K562 (cell line): ENCODE measurements around the gene B4GALT5. TPM values are rescaled to one million over a fixed set of nuclear protein-coding genes. Genes with fewer than 3 reads are reported as not detected.

Source experiments
- C11orf30 ChIP-seq: fragments of 450-650 bp; IDR thresholded peaks from 2 replicates; pipeline ENCODE4 v1.6.1; 2016; ENCODE audit warnings: low read depth, mild to moderate bottlenecking
- ETV5 ChIP-seq: sonication (generic); formaldehyde crosslinking; IDR thresholded peaks from 2 replicates; pipeline ENCODE4 v1.4.0; 2020; ENCODE audit warnings: low read depth, mild to moderate bottlenecking, missing genetic modification reagents
- GATAD2B ChIP-seq: fragments of 450-650 bp; IDR thresholded peaks from 2 replicates; pipeline ENCODE4 v1.6.1; 2017; ENCODE audit warnings: mild to moderate bottlenecking, borderline replicate concordance
- KLF6 ChIP-seq: fragments of 250-450 bp; sonication (Bioruptor Pico); IDR thresholded peaks from 2 replicates; pipeline ENCODE4 v1.4.0; 2020; ENCODE audit warnings: mild to moderate bottlenecking, moderate library complexity, borderline replicate concordance
- MXI1 ChIP-seq: IDR thresholded peaks from 2 replicates; pipeline ENCODE4 v1.6.1; 2011; ENCODE audit warnings: low read depth, mild to moderate bottlenecking, improper control_type of control experiment, low read length
- MYBL2 ChIP-seq, 2 experiments: fragments of 450-650 bp in 1 of 2; sonication (generic) in 1 of 2; formaldehyde crosslinking in 1 of 2; IDR thresholded peaks; 2 replicates each; pipeline versions ENCODE4 v1.6.1 to v1.8.1; 2017 to 2022; ENCODE audit warnings: borderline replicate concordance in 1 of 2, inconsistent platforms in 1 of 2, low read depth in 1 of 2, mild to moderate bottlenecking in 1 of 2, missing genetic modification reagents in 1 of 2, moderate library complexity in 1 of 2
- RFX5 ChIP-seq: IDR thresholded peaks from 2 replicates; pipeline ENCODE4 v1.6.1; 2011; ENCODE audit warnings: low read depth, mild to moderate bottlenecking, improper control_type of control experiment, low read length
- SAFB ChIP-seq: fragments of 200-400 bp; formaldehyde crosslinking; IDR thresholded peaks from 2 replicates; pipeline ENCODE4 v1.6.1; 2017; ENCODE audit warnings: low read depth, low read length, borderline replicate concordance
- ZBTB8A ChIP-seq: fragments of 450-650 bp; IDR thresholded peaks from 2 replicates; pipeline ENCODE4 v1.6.1; 2018; ENCODE audit warnings: mild to moderate bottlenecking, moderate library complexity; ENCODE audit not compliant: partially characterized antibody
- ZNF347 ChIP-seq: fragments of 450-650 bp; formaldehyde crosslinking; IDR thresholded peaks from 2 replicates; pipeline ENCODE4 v1.4.0; 2020; ENCODE audit warnings: low read depth, mild to moderate bottlenecking, moderate library complexity
- ZNF445 ChIP-seq: fragments of 250-450 bp; sonication (Bioruptor Pico); IDR thresholded peaks from 2 replicates; pipeline ENCODE4 v1.4.0; 2020; ENCODE audit warnings: low read depth, mild to moderate bottlenecking, moderate library complexity
- ZNF561 ChIP-seq: fragments of 450-650 bp; formaldehyde crosslinking; conservative IDR thresholded peaks from 2 replicates; pipeline ENCODE4 v1.4.0; 2020; ENCODE audit warnings: mild to moderate bottlenecking, moderate library complexity
- ZNF57 ChIP-seq: fragments of 450-650 bp; formaldehyde crosslinking; IDR thresholded peaks from 2 replicates; pipeline ENCODE4 v1.4.0; 2020; ENCODE audit warnings: mild to moderate bottlenecking, moderate library complexity
- ZSCAN29 ChIP-seq: fragments of 450-650 bp; IDR thresholded peaks from 2 replicates; pipeline ENCODE4 v1.6.1; 2017
- polyA plus RNA-seq, 8 experiments: library from polyadenylated mRNA; depleted of rRNA in 4 of 8; stranded (reverse) in 5 of 8; unstranded in 3 of 8; fragments of >200 nt; fragmentation: Nextera tagmentation in 2 of 8; fragmentation: Illumina TruSeq in 1 of 8; extraction: Ambion mirVana in 2 of 8; extraction: Trizol in 1 of 8; gene quantifications; 2 replicates each; pipeline versions ENCODE4 v1.2.1 to v1.2.3, GENCODE V29; 2011 to 2014; ENCODE audit warnings: inconsistent platforms in 1 of 8, missing spikeins in 1 of 8
- total RNA-seq, 7 experiments: library from RNA; depleted of rRNA in 6 of 7; stranded (reverse); fragments of >200 nt in 6 of 7; fragmentation: Illumina TruSeq in 2 of 7; extraction: Trizol in 2 of 7; gene quantifications; 2 replicates each; pipeline versions ENCODE4 v1.2.1 to v1.2.3, GENCODE V29; 2011 to 2021; ENCODE audit warnings: low replicate concordance in 1 of 7
- TF ChIP-seq, protein P1 (sequence below): fragments of 250-450 bp; sonication (Bioruptor Pico); IDR thresholded peaks from 2 replicates; pipeline ENCODE4 v1.9.0; 2021; ENCODE audit warnings: mild to moderate bottlenecking, inconsistent platforms
- TF ChIP-seq, protein P2 (sequence below), 2 experiments: fragments of 450-650 bp; IDR thresholded peaks; 2 replicates each; pipeline ENCODE4 v1.6.1; 2016
- TF ChIP-seq, protein P3 (sequence below), 2 experiments: fragments of 200-800 bp in 1 of 2; sonication (Bioruptor generic) in 1 of 2; sonication (generic) in 1 of 2; formaldehyde crosslinking in 1 of 2; IDR thresholded peaks in 1 of 2; conservative IDR thresholded peaks in 1 of 2; 2 replicates each; pipeline versions ENCODE4 v1.5.0 to v1.6.1; 2016 to 2020; ENCODE audit warnings: missing compliant biosample characterization in 1 of 2, missing genetic modification characterization in 1 of 2, missing genetic modification reagents in 1 of 2
- TF ChIP-seq, protein P4 (sequence below): fragments of 150-350 bp; IDR thresholded peaks from 2 replicates; pipeline ENCODE4 v1.6.1; 2014; ENCODE audit warnings: low read depth, mild to moderate bottlenecking, low read length, borderline replicate concordance

The B4GALT5 gene
- total and polyA plus RNA-seq, 9 of the 15 experiments (the other 6 are each of a cell fraction or from before 2014, with no cell fraction given), result 8.5 to 32.6 (median 23.4) TPM

DNA sequence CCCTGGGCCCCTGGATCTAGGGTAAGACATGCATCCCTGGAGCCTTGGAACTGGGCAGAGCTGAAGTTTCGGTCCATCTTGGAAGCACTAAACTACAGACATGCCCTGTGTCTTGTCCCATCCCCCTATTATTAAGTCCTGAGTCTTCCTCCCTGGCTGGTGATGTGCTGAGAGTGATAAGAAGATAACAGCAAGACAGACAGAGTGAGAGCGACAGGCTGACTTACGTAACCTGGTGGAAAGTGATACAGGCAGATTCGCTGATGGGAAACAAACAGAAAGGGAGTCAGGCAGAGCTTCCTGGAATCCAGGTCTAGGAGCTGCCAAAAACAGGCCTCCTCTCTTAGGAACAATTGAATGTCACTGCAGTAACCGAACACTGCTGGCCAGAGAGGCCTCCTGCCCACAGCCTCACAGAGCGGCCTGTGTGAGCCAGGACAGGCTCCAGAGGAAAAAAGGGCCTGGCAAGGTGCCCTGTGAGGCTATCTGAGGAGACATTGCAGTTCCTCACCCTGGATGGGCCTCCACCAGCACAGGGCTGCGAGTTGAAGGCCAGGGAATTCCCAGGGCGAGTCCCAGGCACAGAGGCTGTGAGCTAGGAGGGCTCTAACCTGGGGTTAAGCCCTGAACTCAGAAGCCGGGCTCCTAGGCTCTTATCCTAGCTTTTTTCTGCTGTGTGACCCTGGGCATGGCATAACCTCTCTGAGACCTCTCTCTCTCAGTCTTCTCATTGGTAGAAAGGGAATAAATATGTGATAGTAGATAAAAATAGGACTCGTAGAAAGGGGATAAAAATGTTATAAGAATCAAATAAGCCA is 34.2 kb upstream of the B4GALT5 start (continued):
- TF ChIP-seq, protein P1, sequence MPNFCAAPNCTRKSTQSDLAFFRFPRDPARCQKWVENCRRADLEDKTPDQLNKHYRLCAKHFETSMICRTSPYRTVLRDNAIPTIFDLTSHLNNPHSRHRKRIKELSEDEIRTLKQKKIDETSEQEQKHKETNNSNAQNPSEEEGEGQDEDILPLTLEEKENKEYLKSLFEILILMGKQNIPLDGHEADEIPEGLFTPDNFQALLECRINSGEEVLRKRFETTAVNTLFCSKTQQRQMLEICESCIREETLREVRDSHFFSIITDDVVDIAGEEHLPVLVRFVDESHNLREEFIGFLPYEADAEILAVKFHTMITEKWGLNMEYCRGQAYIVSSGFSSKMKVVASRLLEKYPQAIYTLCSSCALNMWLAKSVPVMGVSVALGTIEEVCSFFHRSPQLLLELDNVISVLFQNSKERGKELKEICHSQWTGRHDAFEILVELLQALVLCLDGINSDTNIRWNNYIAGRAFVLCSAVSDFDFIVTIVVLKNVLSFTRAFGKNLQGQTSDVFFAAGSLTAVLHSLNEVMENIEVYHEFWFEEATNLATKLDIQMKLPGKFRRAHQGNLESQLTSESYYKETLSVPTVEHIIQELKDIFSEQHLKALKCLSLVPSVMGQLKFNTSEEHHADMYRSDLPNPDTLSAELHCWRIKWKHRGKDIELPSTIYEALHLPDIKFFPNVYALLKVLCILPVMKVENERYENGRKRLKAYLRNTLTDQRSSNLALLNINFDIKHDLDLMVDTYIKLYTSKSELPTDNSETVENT, result no peak
- TF ChIP-seq, protein P2, sequence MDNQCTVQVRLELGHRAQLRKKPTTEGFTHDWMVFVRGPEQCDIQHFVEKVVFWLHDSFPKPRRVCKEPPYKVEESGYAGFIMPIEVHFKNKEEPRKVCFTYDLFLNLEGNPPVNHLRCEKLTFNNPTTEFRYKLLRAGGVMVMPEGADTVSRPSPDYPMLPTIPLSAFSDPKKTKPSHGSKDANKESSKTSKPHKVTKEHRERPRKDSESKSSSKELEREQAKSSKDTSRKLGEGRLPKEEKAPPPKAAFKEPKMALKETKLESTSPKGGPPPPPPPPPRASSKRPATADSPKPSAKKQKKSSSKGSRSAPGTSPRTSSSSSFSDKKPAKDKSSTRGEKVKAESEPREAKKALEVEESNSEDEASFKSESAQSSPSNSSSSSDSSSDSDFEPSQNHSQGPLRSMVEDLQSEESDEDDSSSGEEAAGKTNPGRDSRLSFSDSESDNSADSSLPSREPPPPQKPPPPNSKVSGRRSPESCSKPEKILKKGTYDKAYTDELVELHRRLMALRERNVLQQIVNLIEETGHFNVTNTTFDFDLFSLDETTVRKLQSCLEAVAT (IDR thresholded peaks at IDR 0.05), result no peak
- TF ChIP-seq, protein P3, sequence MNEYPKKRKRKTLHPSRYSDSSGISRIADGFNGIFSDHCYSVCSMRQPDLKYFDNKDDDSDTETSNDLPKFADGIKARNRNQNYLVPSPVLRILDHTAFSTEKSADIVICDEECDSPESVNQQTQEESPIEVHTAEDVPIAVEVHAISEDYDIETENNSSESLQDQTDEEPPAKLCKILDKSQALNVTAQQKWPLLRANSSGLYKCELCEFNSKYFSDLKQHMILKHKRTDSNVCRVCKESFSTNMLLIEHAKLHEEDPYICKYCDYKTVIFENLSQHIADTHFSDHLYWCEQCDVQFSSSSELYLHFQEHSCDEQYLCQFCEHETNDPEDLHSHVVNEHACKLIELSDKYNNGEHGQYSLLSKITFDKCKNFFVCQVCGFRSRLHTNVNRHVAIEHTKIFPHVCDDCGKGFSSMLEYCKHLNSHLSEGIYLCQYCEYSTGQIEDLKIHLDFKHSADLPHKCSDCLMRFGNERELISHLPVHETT (CRISPR knock-in tag; conservative IDR thresholded peaks at IDR 0.05 in 1 of 2, IDR thresholded peaks at IDR 0.05 in 1 of 2), result no peak
- TF ChIP-seq MXI1 (no peak), ETV5 (CRISPR knock-in tag) (no peak), SAFB (no peak), GATAD2B (no peak), MYBL2 (IDR thresholded peaks at IDR 0.05; ENCODE audit: low read depth) (no peak), MYBL2 (CRISPR knock-in tag; IDR thresholded peaks at IDR 0.05; ENCODE audit: borderline replicate concordance) (no peak), C11orf30 (no peak), ZNF347 (CRISPR knock-in tag) (no peak), ZSCAN29 (no peak), ZNF561 (CRISPR knock-in tag) (no peak), RFX5 (no peak), ZNF445 (CRISPR knock-in tag) (no peak), KLF6 (no peak), ZNF57 (no peak), ZBTB8A (no peak)
- TF ChIP-seq, protein P4, sequence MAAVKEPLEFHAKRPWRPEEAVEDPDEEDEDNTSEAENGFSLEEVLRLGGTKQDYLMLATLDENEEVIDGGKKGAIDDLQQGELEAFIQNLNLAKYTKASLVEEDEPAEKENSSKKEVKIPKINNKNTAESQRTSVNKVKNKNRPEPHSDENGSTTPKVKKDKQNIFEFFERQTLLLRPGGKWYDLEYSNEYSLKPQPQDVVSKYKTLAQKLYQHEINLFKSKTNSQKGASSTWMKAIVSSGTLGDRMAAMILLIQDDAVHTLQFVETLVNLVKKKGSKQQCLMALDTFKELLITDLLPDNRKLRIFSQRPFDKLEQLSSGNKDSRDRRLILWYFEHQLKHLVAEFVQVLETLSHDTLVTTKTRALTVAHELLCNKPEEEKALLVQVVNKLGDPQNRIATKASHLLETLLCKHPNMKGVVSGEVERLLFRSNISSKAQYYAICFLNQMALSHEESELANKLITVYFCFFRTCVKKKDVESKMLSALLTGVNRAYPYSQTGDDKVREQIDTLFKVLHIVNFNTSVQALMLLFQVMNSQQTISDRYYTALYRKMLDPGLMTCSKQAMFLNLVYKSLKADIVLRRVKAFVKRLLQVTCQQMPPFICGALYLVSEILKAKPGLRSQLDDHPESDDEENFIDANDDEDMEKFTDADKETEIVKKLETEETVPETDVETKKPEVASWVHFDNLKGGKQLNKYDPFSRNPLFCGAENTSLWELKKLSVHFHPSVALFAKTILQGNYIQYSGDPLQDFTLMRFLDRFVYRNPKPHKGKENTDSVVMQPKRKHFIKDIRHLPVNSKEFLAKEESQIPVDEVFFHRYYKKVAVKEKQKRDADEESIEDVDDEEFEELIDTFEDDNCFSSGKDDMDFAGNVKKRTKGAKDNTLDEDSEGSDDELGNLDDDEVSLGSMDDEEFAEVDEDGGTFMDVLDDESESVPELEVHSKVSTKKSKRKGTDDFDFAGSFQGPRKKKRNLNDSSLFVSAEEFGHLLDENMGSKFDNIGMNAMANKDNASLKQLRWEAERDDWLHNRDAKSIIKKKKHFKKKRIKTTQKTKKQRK, result no peak
